Measurements from ENCODE around the gene TIMP1.
A peak's percentile ranks its signal among the peaks of the same experiment; 100 is the strongest.

TIMP1 gene

DNA sequence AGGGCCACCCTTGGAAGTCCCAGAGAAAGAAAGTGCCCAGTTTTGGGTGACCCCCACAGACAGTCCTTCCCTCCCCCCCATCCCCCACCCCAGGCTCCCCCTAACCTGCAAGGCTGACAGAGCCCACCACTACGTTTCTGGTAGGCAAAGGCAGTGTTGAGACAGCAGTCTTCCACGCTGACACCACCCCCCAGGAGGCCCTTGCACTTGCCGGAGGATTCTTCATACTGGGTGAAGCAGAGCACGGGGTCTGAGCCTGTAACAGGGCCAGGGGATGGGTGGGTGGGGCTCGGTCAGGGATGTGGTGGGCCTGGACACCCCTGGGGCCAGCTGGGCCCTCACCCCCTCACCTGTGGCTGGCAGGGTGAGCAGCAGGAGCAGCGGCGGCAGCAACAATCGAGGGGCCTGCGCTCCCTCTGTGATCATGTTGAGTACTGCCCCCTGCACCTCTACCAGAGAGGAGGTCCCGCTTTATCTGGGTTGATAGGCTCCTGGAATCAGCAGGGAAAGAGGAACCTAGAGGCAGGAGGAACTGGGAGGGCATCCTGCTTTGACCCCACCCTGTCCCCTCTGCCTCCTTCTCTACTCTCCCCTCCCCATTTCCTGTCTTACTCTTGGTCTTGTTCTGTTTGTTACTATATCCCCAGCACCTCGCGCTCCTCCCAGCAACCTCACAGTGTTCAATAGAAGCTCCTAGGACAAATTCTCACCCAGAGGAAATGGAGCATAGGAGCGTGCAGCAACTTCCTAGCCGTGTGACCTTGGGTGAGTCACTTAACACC lies 47.4 kb downstream of the TIMP1 start, which contains the start of gene CFP:
Gene CFP, minus strand, starts transcription at position 512 of the 782 bp plus-strand sequence. Its CDS starts 86 bp downstream, at position 426.
- DNase-seq (ENCODE audit: extremely low spot score, insufficient read length, low read depth) = no peak
- FAIRE-seq = peak; percentile 9

DNA sequence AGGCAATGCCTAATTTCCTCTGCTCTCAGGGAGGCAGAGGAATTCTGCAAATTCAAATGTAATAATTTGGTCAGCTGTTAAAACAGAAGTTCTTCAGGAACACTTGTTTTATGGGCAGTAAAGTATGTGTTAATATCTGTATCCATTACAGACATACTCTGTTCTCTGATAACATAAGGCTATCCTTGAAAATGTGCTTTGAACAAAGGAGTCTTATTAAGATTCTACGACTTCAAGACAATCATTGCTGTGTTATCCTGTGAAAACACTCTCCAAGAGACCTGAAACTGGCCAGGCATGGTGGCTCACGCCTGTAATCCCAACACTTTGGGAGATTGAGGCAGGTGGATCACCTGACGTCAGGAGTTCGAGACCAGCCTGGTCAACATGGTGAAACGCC lies 49.4 kb downstream of the TIMP1 start:
- FAIRE-seq (no peak), DNase-seq (ENCODE audit: extremely low spot score, insufficient read length, low read depth) (no peak)

DNA sequence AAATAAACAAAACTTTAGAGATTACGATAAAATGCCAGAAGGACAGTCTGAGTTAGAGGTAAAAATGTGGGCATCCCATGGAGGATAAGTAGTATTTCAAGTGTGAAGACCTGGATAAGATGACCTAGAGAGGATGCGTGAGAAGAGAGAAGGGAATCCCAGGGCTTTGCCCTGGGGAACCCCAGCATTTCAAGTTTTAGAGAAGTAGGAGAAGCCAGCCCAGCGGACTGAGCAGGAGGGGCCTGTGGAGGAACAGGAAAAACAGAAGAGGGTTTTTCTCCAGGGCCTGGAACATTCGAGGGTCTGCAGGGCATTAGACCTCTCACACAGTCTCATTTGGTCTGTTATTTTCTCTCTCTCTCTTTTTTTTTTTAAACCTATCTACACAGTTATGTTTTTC lies 50.4 kb downstream of the TIMP1 start:
- DNase-seq (ENCODE audit: extremely low spot score, insufficient read length, low read depth) (no peak), FAIRE-seq (no peak)

DNA sequence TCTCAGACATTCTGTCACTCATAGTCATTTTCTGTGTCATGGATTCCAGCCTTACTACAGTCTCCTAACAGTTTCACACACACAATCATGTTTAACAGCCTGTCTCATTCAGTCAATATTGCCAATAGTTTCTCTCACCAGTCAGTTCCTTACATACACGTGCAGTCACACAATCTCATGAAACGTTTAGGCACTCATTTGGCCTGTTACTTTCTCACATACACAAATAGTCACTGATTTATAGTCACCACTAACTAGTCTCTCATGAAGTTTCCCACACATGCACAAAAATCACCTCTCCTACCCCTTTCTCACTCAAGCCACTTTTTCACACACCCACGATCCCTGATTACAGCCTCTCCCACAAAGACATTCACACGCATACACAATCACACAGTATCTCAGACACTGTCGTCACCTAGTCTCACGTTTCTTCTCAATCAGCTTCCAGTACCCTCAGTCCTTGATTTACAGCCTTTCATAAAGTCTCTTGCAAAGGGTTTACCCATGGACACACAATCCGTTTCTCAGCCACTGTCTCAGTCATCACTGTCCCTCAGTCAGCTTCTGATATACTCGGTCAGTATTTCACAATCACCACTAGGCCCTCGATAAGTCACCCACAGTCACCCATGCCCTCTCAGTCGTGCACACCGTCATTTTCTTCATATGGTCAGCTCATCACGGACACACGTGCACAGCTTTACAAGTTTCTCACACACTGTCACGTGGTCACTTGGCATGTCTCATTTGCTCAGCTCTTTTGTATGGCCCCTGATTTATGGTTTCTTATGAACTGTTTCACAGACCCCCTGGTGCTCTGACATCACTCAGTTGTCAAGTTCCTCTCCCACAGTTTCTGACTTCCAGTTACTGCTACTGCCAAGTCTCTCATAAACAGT lies 51.7 kb downstream of the TIMP1 start:
- DNase-seq (ENCODE audit: extremely low spot score, insufficient read length, low read depth) (no peak), FAIRE-seq (no peak)

DNA sequence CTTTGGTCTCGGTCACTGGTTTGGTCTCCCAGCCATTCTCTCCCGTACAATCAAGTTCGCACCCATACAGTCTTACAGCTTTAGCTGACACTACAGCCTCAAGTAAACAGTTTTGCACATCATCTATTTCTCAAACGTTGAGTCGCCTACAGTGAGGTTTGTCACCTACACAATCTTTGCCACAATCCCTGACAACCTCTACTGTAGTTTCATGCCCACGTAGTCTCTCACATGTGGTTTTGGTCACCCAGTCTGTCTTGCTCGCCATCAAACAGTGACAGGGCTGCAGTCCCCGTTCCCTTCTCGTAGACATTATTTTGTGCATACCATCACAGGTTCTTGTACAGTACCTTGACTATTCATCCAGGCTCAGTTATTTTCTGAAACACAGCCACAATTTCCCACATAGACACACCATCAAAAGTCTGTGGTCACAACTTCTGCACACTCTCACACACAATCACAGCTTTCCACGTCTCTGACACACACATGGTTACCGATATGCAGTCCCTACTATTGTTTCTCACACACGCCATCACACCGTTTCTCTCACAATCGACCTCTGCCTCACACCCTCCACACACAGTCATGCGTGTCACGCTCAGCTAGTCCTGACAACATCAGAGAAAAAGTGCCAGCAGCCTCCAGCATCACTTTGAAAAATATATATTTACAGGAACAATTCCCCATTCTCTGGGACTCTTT lies 52.8 kb downstream of the TIMP1 start:
- no peak for DNase-seq (ENCODE audit: extremely low spot score, insufficient read length, low read depth)
- FAIRE-seq = no peak

Measured in GM18507 (cell line).